Stimulated activated CD8-positive, alpha-beta memory T cell treated with anti-CD3 and anti-CD28 coated beads, Interleukin-4, amount 100 ng/mL, for 4 hours (primary cell): ENCODE results near the gene DZIP1L.

Experiments
- DNase-seq, 2 donors: peaks; one replicate each; pipeline ENCODE4 v3.0.0-alpha.2; 2020; ENCODE audit warnings: low read depth in 2 of 2, low spot score in 1 of 2

DZIP1L gene

GRCh38 chr3:138036572-138036971 is 78.8 kb downstream of the DZIP1L start:
- DNase-seq, result no peak

GRCh38 chr3:138034918-138035317 is 80.5 kb downstream of the DZIP1L start:
- DNase-seq, result no peak

GRCh38 chr3:138033202-138033691 is 82.2 kb downstream of the DZIP1L start:
- DNase-seq, result no peak

- DNase-seq, result no peak
These were observed 82.8 kb downstream of the DZIP1L start for GRCh38 chr3:138032567-138032966.

- DNase-seq, result no peak
These were observed 83.9 kb downstream of the DZIP1L start for GRCh38 chr3:138031536-138031935.

- no peak for DNase-seq
These were observed 84.6 kb downstream of the DZIP1L start for GRCh38 chr3:138030734-138031280.

GRCh38 chr3:138027821-138028220 is 87.6 kb downstream of the DZIP1L start:
- no peak for DNase-seq

- DNase-seq, result no peak
These were observed 89.9 kb downstream of the DZIP1L start for GRCh38 chr3:138025553-138025952.

- no peak for DNase-seq
These were observed 91.7 kb downstream of the DZIP1L start for GRCh38 chr3:138023754-138024153.

- DNase-seq, result no peak
These were observed 95.9 kb downstream of the DZIP1L start for GRCh38 chr3:138019281-138020069.

GRCh38 chr3:138016065-138016464 is 99.3 kb downstream of the DZIP1L start:
- DNase-seq, result no peak

GRCh38 chr3:138012526-138012925 is 102.9 kb downstream of the DZIP1L start:
- DNase-seq, result no peak
